ENCODE data around the gene HPCAL1. TPM values are rescaled to one million over a fixed set of nuclear protein-coding genes. Genes with fewer than 3 reads are reported as not detected.

HPCAL1 gene
- total and polyA plus RNA-seq, 2 donors (not counting 3 experiments of a cell fraction or from before 2014, with no cell fraction given): 56.5 to 77.4 TPM

DNA sequence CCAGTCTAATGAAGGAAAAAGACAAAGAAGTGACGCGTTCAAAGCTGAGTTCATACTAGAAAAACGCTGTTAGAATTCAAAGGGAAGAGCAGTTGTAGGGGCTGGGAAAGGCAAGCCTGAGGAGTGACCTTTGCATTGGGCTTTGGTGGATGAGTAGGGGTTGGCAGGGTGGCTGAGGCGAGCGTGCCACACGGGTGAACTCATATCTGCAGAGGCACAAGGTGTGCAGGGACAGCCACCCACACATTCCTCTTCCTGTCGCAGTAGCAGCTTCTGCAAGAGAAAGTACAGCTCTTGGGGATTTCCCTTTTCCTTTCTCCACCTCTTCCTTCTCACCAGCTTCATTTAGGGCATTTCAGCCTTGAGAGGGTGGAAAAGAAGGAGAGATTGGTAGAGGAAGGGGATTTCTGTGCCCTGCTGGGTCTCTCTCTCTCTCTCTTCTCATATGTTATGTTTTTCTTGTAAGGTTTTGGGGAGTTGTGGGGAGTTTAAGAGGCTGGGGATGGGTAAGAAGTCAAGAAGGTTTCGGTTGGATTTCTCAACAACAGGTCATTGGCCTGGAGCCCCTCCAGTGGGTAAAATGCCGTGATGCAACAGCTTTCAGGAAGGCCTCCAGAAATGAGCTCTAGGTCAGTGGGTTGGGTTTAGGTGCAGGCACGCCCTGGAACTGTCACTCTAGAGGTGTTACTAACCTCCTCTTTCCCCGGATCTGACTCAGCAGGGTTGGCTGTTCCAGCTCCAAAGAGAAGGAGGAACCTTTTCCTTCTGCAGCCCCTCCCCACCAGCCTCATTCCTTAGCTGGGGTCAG lies 105.3 kb downstream of the HPCAL1 start:
- intact Hi-C loops (cut with micrococcal nuclease) (loop anchor here (1.0 kb wide), 1 partner anchor 61 kb away; no protein-coding TSS in a partner anchor), dilution Hi-C loops (cut with MboI; ENCODE audit: extremely low pct_ligation_motif_present, low sequenced_read_pairs) (no loop called here)
- H3K9ac ChIP-seq (replicated peaks; ENCODE audit: extremely low read depth, insufficient read depth, low read length): no peak overlapping the region
- peaks cover 53% of the 10 kb centered on the region for H3K4me1 ChIP-seq (ENCODE audit: control insufficient read depth, extremely low read depth, insufficient read depth, low read length)
- peak overlapping the region; percentile 74 for H3K27ac ChIP-seq (ENCODE audit: insufficient read depth, low read depth, low read length)
- H3K4me3 ChIP-seq (replicated peaks in 1 of 3; ENCODE audit: insufficient read depth in 1 of 3, low read depth in 1 of 3, low read length in 3 of 3): no peak overlapping the region
- H3K27me3 ChIP-seq (ENCODE audit: control insufficient read depth in 2 of 2, insufficient read depth in 2 of 2, low read length in 2 of 2): no peaks in the 10 kb centered on the region
- DNase-seq (ENCODE audit: low read depth, low spot score): peak; percentile 43
- POLR2A ChIA-PET: interaction anchor here (0.6 to 1.0 kb wide), 3 partner anchors 25 to 205 kb away, joined by 3 read pairs; no protein-coding TSS in a partner anchor
- no TSS peak for BruUV-seq (replicated peaks)
- H3K36me3 ChIP-seq (ENCODE audit: control insufficient read depth in 2 of 2, extremely low read depth in 1 of 2, insufficient read depth in 2 of 2, low read length in 2 of 2): no peaks in the 10 kb centered on the region
- H2AFZ ChIP-seq (ENCODE audit: low read depth, low read length): no peak overlapping the region
- no peaks in the 10 kb centered on the region for H3K79me2 ChIP-seq (ENCODE audit: control insufficient read depth, insufficient read depth, low read length)
- H3K9me3 ChIP-seq (replicated peaks; ENCODE audit: control insufficient read depth, insufficient read depth, low read length): no peaks in the 10 kb centered on the region
- CTCF ChIA-PET: interaction anchor here (0.9 to 7.7 kb wide), 32 partner anchors 9 to 338 kb away, joined by 3 to 212 read pairs (median 9); partner anchors contain the start of gene HPCAL1
- H3K4me2 ChIP-seq (ENCODE audit: insufficient read depth, low read length): peak overlapping the region; percentile 37
- no peaks in the 10 kb centered on the region for H3K9me1 ChIP-seq (replicated peaks; ENCODE audit: control insufficient read depth, extremely low read depth, insufficient read depth, low read length)
- FAIRE-seq: peak; percentile 93
- no peaks in the 10 kb centered on the region for H4K20me1 ChIP-seq (replicated peaks; ENCODE audit: control insufficient read depth, extremely low read depth, insufficient read depth, low read length)
- no peak for TF ChIP-seq JUN (IDR thresholded peaks at IDR 0.05; ENCODE audit: borderline replicate concordance, insufficient read depth, insufficient read length, low read depth)
- TF ChIP-seq EZH2 (IDR thresholded peaks at IDR 0.05; ENCODE audit: borderline replicate concordance, low read depth, low read length, severe bottlenecking): no peak
- no peak for TF ChIP-seq POLR2A (IDR thresholded peaks at IDR 0.05; ENCODE audit: low read depth, low read length)
- TF ChIP-seq GATA2 (IDR thresholded peaks at IDR 0.05; ENCODE audit: insufficient read depth, insufficient read length, low read depth, low read length): no peak
- TF ChIP-seq, protein P1, sequence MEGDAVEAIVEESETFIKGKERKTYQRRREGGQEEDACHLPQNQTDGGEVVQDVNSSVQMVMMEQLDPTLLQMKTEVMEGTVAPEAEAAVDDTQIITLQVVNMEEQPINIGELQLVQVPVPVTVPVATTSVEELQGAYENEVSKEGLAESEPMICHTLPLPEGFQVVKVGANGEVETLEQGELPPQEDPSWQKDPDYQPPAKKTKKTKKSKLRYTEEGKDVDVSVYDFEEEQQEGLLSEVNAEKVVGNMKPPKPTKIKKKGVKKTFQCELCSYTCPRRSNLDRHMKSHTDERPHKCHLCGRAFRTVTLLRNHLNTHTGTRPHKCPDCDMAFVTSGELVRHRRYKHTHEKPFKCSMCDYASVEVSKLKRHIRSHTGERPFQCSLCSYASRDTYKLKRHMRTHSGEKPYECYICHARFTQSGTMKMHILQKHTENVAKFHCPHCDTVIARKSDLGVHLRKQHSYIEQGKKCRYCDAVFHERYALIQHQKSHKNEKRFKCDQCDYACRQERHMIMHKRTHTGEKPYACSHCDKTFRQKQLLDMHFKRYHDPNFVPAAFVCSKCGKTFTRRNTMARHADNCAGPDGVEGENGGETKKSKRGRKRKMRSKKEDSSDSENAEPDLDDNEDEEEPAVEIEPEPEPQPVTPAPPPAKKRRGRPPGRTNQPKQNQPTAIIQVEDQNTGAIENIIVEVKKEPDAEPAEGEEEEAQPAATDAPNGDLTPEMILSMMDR (IDR thresholded peaks at IDR 0.05; ENCODE audit: extremely low read depth in 1 of 2, insufficient read depth in 1 of 2, low read depth in 1 of 2, low read length in 2 of 2): no peak
- no peak for TF ChIP-seq FOS (IDR thresholded peaks at IDR 0.05; ENCODE audit: borderline replicate concordance, insufficient read depth, low read length)
- no peak for TF ChIP-seq POLR2AphosphoS5 (IDR thresholded peaks at IDR 0.05; ENCODE audit: insufficient read depth, low read depth, low read length)
- no peak for TF ChIP-seq MYC (IDR thresholded peaks at IDR 0.05; ENCODE audit: low read depth, low read length)
- TF ChIP-seq, protein P2, sequence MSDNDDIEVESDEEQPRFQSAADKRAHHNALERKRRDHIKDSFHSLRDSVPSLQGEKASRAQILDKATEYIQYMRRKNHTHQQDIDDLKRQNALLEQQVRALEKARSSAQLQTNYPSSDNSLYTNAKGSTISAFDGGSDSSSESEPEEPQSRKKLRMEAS (IDR thresholded peaks at IDR 0.05; ENCODE audit: insufficient read depth, insufficient read length): no peak

Measured in endothelial cell of umbilical vein (primary cell).